ENCODE measurements around the gene NOS2.
"Not testable (repeated sequence)": the region's sequence is repeated elsewhere in the genome, so short reads cannot be mapped to it uniquely, and the experiment has no call there.

NOS2 gene

DNA sequence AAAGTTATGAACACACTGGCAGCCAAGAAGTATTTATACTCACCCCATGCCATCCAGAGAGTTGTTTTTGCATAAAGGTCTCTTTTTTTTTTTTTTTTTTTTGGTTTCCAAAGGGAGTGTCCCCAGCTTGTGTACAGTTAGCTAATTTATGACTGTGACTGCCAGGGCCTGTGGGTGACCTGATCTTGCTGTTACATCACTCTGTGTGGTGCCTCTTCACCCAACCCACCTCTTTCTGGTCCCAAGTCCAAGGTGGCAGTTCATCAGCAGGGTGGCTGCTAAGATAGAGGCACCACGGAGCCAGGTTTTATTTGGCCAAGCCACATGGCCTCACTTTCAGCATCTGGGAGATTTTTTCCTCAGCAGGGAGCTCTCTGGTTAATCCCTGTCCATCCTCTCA, at the start of gene NOS2:
Gene NOS2, minus strand, starts transcription at position 8 of the 400 bp plus-strand sequence. CDS start 1,720 bp downstream, outside the sequence.
- DNase-seq = no peak

DNA sequence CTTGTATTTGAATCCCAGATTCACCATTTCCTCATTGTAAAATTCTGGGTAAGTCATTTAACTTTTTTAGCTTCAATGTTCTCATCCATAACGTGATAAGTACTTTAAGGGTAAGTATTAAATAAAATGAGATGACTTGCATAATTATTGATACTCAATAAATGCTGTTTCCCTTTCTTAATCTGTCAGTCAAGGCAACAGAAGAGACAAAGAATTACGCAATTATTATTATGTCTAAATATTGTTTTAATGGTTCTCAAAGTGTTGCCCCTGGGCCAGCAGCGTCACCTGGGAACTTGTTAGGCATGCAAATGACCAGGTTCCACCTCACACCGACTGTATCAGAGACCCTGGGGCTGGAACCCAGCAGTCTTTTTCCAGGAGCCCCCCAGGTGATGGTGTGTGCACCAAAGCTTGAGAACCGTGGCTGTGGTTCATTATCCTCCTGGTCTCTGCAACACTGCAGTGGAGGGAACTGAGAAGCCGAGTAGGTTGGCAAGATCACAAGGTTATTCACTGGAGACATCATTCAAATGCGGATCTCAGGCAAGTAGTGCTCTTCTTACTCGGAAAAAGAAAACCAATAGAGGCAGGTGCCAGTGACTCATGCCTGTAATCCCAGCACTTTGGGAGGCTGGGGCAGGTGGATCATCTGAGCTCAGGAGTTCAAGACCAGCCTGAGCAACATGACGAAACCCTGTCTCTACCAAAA, 49.3 kb upstream of the NOS2 start:
- DNase-seq = no peak

DNA sequence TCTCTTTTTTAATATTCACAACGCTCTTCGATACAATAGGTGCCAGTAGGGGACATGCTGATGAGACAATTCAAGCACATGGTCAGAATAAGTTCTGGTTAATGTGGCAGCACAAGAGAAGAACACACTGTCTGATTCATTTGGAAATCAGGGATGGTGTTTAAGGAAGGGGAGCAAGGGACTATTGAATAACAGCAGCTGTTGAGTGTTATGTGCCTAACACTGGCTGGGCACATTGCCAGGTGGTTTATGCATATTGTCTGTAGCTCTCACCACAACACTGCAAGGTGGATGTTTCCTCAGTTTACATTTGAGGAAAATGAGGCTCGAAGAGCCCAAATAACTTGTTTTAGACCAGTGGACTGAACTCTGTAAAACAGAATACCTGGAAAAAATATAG, 48.6 kb upstream of the NOS2 start:
- DNase-seq = no peak

DNA sequence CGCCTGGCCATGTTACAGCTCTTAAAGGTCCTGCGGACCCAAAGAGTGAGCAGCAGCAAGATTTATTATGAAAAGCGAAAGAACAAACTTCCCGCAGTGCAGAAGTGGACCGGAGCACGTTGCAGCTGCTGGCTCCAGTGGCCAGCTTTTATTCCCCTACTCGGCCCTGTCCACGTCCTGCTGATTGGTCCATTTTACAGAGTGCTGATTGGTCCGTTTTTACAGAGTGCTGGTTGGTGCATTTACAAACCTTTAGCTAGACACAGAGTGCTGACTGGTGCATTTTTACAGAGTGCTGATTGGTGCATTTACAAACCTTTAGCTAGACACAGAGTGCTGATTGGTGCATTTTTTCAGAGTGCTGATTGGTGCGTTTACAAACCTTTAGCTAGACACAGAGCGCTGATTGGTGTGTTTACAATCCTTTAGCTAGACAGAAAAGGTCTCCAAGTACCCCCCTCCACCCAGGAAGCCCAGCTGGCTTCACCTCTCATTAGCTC, 46.5 kb upstream of the NOS2 start:
- not testable (repeated sequence) for DNase-seq

- no peak for DNase-seq
Measured at GRCh38 chr17:27846042-27846655, 45.8 kb upstream of the NOS2 start.

DNA sequence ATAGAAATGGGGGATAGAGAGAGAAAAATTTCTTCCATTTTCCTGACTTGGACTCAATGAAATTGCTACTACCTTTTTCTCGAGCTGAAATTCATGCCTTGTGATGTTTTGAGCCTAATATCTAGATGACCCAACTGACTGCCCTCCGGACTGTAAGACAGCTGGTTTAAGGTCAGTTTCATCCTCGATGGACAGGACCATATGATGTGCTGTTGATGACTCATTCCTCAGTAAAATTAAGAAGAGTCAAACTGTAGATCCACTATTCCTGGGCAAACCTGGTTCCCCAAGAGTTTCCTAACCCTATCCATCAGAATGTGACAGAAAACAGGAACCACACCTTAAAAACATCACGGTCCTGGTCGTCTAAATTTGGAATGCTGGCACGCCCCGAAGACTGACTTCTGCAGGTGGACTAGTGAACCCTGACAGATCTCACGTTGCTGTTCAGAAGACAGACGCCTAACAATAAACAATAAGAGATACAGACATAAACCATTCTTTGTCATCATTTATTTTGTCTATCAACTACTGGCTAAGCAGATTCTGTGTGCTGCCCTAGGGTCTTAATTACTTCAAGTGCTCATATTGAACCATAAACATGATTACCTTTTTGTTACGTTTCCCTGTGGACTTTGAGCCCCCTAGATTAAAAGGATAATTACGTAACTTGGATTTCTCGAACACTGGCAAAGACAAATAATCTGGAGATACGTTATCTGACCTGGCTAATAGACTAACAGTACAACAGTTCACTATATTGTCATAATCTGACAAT, 45.1 kb upstream of the NOS2 start:
- DNase-seq = no peak

DNA sequence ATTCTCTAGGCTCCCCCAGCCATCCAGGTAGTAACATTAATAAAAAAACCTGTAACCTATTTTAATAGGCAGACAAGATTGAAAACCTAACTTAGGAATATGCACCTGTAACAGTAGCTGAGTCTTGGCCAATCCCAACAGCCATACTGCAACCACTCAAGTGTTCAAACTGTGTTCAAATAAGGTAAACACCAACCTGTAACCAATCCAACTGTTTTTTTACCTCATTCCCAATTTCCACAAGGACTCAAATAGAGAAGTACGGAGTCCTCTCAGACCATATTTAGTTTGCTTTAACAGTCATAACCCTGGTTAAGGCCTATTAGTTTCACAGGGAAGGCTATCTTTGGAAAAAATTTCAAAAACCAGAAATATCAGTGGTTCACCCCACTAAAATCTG, 40.4 kb upstream of the NOS2 start:
- no peak for DNase-seq

GRCh38 chr17:27840406-27840678, 40.0 kb upstream of the NOS2 start:
- DNase-seq = not testable (repeated sequence)

DNA sequence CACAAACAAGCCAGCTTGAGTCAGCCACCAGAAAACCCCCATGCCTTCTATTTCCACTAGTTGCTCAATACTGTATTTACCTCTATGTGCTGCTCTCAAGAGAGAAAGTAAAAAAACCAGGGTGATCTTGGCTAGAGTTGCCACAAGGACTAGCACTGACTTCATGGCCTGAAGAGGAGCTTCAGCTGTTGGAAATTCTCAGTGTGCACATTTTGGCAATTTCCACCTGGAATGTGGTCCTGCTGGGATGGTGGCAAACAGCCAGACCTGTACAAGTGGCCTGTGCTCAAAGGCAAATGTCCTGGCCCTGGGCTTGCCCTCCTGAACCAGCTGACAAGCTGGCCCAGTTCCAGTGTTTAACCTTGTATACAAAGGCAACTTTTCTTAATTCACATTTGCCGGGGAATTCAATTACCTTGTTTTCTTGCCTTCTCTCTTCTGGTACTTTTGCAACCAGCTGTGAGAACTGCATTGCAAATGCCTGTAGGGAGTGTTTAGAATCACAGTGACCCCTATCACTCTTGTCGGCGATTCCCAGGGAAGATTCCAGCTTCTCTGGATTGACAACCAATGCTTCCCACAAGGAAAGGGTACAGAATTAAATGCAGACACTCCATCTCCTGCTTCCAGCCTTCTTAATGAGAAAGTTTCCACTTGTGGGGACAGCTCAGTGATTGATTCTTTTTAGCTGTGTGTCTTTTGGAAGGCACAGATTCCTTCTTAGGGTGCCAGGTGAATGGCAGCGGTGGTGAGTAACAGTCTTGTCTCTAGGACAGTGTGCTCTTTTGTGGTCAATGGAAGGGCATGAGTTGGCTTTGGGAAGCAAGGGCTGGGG, 39.5 kb upstream of the NOS2 start:
- not testable (repeated sequence) for DNase-seq

DNA sequence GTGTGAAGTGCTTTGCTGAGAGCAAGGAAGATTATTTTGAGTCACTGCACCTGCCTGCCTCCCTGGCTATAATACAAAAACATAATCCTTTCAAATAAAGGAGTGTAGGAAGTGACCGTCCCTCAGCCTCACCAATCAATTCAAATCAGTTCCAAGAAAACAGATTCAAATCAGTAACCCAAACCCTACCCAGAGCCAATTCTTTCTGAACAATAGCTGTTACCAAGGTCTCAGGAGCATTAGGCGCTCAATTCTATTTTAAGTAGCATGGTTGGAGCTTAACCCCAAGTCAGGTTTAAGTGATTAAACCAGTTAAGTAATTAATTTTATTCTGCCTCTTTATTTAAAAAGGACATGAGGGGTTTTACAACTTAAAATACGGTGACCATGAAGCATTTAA, 38.3 kb upstream of the NOS2 start:
- DNase-seq = not testable (repeated sequence)

DNA sequence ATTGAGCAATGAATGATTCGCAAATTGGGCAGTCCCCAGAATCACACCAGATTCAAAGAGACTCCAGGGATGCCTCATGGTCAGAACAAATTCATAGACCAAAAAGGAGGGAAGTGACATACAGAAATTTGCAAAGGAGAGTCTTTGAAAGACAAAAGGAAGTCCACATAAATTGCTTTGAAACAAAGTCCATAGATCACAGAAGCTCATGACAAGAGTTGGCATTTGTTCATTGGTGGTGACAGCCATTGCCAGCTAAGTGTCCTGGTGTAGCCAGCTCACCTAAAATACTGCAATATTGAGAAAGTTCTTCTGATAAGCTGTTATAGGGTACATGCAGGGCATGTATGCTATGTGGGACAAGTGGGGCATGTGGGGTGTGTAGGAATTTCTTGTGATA, 37.4 kb upstream of the NOS2 start:
- not testable (repeated sequence) for DNase-seq

GRCh38 chr17:27836651-27837050, 36.3 kb upstream of the NOS2 start:
- DNase-seq = no peak

DNA sequence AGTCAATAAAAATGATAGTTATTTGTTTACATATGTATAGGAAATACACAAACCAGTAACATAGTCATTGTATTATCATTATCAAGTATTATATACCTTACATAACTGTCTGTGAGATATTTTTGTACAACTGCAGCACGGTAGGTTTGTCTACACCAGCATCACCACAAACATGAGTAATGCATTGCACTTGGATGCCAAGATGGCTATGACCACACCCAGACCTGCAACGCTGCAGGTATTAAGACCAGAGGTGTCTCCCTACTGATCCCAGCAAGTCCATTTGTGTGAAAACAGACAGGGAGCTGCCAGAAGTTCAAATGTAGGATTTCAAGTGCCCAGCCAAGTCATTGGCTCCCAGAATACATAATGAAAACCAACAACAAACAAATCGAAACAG, 34.2 kb upstream of the NOS2 start:
- no peak for DNase-seq

GRCh38 chr17:27832831-27833230, 32.5 kb upstream of the NOS2 start:
- DNase-seq = no peak

- not testable (repeated sequence) for DNase-seq
Measured at GRCh38 chr17:27829888-27830287, 29.6 kb upstream of the NOS2 start.

DNA sequence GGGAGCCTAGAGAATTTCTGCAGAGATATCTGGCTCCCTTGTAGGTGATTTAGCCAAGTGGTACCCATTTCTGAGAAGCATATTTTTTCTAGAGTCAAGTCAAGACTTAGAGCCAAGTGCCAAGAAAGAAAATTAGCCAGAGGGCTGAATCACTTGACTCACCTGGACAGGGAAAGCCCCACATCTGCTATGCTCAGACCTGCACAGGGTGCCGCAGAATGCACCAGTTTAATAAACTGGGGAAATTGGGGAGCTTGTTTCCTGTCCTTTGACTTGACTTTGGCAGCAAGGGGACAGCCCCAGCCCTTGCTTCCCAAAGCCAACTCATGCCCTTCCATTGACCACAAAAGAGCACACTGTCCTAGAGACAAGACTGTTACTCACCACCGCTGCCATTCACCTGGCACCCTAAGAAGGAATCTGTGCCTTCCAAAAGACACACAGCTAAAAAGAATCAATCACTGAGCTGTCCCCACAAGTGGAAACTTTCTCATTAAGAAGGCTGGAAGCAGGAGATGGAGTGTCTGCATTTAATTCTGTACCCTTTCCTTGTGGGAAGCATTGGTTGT, 28.9 kb upstream of the NOS2 start:
- DNase-seq = not testable (repeated sequence)

- DNase-seq = no peak
Measured at GRCh38 chr17:27825459-27825858, 25.1 kb upstream of the NOS2 start.

DNA sequence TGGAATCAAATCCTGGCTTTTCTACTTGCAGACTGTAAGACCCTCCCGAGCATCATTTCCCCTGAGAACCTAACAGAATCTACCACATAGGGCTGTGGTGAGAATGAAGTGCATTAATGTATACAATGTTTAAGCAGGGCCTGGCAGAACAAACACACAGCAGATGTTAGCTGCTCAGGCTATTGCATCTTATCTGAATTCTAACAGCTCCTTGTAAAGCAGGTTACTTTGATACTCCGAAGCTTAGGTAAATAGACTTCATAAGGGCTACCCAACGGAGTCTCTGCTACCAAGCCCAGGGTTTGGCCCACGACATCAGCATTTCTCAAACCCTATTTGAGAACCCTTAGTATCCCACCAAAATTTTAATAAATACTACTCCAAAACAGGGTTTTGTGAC, 24.4 kb upstream of the NOS2 start:
- no peak for DNase-seq

- DNase-seq = no peak
Measured at GRCh38 chr17:27824176-27824715, 23.9 kb upstream of the NOS2 start.

GRCh38 chr17:27822108-27822507, 21.8 kb upstream of the NOS2 start:
- not testable (repeated sequence) for DNase-seq

GRCh38 chr17:27821318-27821717, 21.0 kb upstream of the NOS2 start:
- DNase-seq = no peak

DNA sequence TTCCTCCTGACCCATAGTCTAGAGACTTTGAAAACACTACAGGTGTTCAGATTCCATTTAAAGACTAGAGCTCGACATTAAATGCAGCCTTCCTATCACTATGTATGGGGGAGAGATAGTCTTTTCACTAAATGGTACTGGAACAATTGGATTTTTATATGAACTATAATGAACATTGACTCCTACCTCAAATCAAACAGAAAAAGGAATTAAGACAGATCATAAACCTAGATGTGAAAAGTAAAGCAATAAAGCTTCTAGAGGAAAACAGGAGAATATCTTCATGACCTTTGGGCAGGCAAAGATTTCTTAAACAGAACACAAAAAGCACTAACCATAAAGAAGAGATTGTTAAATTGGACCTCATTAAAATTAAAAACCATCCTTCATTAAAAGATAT, 18.8 kb upstream of the NOS2 start:
- no peak for DNase-seq

Measured in 8988T (cell line).